Measurements from ENCODE around the gene HSPA1B.
"Not testable (repeated sequence)": the region's sequence is repeated elsewhere in the genome, so short reads cannot be mapped to it uniquely, and the experiment has no call there.

DNA sequence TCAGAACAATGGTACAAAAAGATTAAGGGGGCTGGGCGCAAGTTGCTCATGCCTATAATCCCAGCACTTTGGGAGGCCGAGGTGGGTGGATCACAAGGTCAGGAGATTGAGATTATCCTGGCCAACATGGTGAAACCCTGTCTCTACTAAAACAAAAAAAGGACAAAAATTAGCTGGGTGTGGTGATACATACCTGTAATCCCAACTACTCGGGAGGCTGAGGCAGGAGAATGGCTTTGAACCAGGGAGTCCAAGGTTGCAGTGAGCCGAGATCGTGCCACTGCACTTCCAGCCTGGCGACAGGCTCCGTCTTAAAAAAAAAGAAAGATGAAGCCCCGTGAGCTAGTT, 12.2 kb downstream of the HSPA1B start:
- TF ChIP-seq, protein P1, sequence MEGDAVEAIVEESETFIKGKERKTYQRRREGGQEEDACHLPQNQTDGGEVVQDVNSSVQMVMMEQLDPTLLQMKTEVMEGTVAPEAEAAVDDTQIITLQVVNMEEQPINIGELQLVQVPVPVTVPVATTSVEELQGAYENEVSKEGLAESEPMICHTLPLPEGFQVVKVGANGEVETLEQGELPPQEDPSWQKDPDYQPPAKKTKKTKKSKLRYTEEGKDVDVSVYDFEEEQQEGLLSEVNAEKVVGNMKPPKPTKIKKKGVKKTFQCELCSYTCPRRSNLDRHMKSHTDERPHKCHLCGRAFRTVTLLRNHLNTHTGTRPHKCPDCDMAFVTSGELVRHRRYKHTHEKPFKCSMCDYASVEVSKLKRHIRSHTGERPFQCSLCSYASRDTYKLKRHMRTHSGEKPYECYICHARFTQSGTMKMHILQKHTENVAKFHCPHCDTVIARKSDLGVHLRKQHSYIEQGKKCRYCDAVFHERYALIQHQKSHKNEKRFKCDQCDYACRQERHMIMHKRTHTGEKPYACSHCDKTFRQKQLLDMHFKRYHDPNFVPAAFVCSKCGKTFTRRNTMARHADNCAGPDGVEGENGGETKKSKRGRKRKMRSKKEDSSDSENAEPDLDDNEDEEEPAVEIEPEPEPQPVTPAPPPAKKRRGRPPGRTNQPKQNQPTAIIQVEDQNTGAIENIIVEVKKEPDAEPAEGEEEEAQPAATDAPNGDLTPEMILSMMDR (conservative IDR thresholded peaks at IDR 0.05; ENCODE audit: low read length) = not testable (repeated sequence)
- TF ChIP-seq EZH2phosphoT487 (IDR thresholded peaks at IDR 0.05; ENCODE audit: borderline replicate concordance) = not testable (repeated sequence)
